Hematopoietic multipotent progenitor cell treated with erythropoietin and hydrocortisone succinate and interleukin-3 and kit ligand, for 8 days (in vitro differentiated cells): ENCODE data around the gene DRD1.
"Not testable (repeated sequence)": the region's sequence is repeated elsewhere in the genome, so short reads cannot be mapped to it uniquely, and the experiment has no call there.

Experiments
- DNase-seq: peaks from one replicate; pipeline ENCODE4 v3.0.0-alpha.2; 2015

The DRD1 gene

DNA sequence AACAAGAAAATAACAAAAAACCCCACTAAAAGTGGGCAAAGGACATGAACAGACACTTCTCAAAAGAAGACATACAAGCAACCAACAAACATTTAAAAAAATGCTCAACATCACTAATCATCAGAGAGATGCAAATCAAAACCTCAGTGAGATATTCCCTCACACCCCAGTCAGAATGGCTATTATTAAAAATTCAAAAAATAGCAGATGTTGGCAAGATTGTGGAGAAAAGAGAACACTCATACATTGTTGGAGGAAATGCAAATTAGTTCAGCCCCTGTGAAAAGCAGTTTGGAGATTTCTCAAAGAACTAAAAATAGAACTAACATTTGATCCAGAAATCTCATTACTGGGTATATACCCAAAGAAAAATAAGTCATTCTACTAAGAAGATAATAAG is 19.4 kb downstream of the DRD1 start:
- not testable (repeated sequence) for DNase-seq

GRCh38 chr5:175422058-175422457 is 21.9 kb downstream of the DRD1 start:
- no peak for DNase-seq

DNA sequence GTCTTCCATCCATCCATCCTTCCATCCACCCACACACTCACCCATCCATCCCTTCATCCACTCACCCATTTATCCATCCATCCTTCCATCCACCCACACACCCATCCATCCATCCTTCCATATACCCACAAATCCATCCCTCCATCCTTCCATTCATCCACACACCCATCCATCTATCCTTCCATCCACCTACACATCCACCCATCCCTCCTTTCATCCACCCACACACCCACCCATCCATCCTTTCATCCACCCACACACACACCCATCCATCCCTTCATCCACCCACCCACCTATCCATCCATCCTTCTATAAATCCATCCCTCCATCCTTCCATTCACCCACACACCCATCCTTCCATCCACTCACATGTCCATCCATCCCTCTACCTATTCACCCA is 23.6 kb downstream of the DRD1 start:
- no peak for DNase-seq

GRCh38 chr5:175418251-175418650 is 25.7 kb downstream of the DRD1 start:
- no peak for DNase-seq

GRCh38 chr5:175417384-175417783 is 26.6 kb downstream of the DRD1 start:
- DNase-seq: no peak

DNA sequence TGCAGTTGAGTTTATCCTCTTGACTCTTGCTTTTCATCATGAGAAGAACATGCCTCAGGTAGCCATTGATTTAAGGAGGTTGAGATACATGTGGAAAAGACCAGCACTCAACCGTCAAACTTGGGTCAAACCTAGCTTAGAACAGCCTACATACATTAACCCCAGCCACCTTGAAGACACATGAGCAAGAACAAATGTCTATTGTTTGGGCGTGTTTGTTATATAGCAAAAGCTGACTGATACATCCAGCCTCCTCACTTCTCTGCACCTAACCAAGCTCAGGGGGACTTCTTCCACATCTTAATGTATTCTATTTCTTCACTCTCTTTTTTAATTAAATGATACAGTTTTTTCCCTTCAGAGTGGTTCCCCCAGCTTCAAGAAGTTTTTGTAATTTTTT is 28.7 kb downstream of the DRD1 start:
- DNase-seq: no peak

GRCh38 chr5:175410926-175411325 is 33.1 kb downstream of the DRD1 start:
- no peak for DNase-seq

DNA sequence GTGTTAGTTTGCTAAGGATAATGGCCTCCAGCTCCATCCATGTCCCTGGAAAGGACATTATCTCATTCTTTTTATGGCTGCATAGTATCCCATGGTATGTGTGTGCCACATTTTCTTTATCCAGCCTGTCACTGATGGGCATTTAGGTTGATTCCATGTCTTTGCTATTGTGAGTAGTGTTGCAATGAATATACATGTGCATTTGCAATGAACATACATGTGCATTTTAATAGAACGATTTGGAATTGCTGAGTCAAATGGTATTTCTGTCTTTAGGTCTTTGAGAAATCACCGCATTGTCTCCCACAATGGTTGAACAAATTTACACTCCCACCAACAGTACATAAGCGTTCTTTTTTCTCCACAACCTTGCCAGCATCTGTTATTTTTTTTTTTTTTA is 37.7 kb downstream of the DRD1 start:
- DNase-seq: no peak

DNA sequence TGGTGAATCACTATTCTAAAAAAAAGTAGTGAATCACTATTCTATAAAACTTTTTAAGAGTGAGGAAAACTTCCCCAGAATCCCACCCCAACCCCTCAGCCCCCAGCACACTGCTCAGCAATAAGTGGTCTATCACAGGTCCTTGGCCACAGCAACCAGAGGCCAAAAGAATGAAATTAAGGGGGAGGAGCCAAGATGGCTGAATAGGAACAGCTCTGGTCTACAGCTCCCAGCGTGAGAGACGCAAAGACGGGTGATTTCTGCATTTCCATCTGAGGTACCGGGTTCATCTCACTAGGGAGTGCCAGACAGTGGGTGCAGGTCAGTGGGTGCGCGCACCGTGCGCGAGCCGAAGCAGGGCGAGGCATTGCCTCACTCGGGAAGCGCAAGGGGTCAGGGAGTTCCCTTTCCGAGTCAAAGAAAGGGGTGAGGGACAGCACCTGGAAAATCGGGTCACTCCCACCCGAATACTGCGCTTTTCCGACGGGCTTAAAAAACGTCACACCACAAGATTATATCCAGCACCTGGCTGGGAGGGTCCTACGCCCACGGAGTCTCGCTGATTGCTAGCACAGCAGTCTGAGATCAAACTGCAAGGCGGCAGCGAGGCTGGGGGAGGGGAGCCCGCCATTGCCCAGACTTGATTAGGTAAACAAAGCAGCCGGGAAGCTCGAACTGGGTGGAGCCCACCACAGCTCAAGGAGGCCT is 46.2 kb downstream of the DRD1 start:
- not testable (repeated sequence) for DNase-seq

GRCh38 chr5:175395430-175395829 is 48.6 kb downstream of the DRD1 start:
- DNase-seq: not testable (repeated sequence)

DNA sequence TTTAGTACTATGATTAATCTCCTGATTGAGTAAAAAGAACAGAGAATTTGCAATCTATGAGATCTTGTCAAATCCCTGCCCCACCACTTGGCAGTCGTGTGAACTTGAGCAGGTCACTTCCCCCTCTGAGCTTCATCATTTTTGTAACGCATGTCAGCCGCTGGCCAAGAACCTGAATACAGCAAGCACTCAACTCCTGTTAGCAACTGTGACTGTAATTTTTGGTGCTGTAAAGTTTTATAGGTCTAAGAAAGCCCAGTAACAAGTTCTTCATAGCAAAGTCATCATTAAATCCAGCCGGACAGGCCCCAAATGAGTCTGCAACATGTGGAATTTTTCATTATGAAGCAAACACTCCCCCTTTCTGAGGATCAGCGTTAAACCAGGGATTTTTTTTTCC is 49.4 kb downstream of the DRD1 start:
- DNase-seq: no peak

GRCh38 chr5:175393897-175394296 is 50.1 kb downstream of the DRD1 start:
- DNase-seq: no peak

DNA sequence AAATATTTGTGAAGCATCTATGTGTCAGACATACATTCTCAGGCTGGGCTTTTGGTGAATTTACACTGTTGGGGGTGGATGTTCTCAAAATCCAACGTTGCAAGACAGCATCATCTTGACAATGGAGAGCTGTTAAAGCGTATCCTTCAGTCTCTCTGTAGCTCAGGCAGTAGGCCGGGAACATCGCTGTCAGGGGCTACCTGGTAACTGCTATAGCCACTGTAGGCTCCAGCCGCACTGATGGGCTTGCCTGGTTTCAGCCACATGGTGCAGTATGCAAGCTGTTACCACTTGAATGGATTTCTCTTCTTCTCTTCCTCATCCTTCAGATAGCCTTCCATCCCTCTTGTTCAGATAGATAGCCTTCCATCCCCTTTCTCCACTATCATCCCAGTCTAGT is 51.7 kb downstream of the DRD1 start:
- DNase-seq: no peak

DNA sequence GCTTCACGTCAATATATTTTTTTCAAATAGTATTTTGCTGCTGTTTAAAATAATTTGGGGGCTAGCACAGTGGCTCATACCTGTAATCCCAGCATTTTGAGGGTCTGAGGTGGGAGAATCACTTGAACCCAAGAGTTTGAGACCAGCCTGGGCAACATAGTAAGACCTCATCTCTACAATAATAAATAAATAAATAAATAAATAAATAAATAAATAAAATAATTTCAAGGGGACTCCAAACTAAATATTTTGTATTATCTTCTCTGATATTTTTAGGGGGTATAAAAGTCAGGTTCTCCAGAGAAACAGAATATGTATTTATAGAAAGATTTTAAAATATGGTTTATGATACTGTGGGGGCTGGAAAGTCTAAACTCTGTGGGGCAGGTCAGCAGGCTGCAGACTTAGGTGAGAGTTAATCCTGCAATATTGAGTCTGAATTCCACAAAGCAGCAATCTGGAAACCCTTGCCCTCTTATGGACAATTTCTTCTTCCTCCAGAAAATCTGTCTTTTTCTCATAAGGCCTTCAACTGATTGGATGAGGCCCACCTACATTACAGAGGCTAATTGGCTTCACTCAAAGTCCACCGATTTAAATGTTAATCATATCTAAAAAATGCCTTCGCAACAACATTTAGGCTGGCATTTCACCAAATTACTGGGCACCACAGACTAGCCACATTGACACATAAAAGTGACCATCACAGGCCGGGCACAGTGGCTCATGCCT is 53.5 kb downstream of the DRD1 start:
- DNase-seq: no peak
